ENCODE results near the gene PROCA1. TPM values are rescaled to one million over a fixed set of nuclear protein-coding genes. Genes with fewer than 3 reads are reported as not detected.

PROCA1 gene
- total and polyA plus RNA-seq, 9 of the 15 experiments (the other 6 are each of a cell fraction or from before 2014, with no cell fraction given): 0.78 to 16.2 (median 5.6) TPM

DNA sequence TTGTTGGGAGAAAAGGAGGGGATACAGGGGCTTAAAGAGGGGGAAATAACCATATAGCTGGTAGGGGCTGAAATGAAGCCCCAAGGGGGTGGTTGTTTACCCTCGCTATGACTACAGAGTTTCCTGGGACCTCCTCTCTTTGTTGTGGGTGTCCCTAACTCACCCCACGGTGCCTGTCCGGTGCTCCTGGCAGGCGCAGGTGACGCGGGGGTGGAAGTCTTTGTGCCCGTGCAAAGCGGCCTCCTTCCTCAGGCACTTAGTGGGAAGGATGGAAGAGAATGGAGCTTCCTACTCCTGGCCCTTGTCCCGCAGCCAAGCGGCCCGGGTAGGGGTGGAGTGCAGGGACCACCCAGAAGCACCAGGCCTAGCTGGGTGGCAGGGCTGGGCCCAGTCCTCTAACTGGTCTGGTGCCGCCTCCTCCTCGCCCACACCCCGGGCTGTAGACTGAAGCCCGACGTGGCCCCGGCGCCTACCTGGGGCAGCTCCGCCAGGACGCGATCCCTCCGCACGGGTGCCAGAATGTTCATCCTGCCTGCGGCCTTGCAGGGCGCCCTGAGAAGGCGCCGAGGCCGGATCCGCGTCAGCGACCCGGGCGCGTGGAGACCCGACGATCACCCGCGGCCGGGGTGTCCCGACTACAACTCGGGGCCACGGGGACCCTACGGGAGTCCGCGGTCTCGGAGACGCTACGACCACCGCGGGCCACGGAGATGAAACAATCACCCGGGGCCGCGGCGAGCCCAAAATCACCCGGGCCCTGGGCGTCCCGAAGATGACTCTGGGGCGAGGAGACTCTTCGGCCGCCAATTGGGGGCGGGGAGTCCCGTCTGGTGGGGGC is 5.3 kb upstream of the PROCA1 start (continued):
- TF ChIP-seq, protein P1, sequence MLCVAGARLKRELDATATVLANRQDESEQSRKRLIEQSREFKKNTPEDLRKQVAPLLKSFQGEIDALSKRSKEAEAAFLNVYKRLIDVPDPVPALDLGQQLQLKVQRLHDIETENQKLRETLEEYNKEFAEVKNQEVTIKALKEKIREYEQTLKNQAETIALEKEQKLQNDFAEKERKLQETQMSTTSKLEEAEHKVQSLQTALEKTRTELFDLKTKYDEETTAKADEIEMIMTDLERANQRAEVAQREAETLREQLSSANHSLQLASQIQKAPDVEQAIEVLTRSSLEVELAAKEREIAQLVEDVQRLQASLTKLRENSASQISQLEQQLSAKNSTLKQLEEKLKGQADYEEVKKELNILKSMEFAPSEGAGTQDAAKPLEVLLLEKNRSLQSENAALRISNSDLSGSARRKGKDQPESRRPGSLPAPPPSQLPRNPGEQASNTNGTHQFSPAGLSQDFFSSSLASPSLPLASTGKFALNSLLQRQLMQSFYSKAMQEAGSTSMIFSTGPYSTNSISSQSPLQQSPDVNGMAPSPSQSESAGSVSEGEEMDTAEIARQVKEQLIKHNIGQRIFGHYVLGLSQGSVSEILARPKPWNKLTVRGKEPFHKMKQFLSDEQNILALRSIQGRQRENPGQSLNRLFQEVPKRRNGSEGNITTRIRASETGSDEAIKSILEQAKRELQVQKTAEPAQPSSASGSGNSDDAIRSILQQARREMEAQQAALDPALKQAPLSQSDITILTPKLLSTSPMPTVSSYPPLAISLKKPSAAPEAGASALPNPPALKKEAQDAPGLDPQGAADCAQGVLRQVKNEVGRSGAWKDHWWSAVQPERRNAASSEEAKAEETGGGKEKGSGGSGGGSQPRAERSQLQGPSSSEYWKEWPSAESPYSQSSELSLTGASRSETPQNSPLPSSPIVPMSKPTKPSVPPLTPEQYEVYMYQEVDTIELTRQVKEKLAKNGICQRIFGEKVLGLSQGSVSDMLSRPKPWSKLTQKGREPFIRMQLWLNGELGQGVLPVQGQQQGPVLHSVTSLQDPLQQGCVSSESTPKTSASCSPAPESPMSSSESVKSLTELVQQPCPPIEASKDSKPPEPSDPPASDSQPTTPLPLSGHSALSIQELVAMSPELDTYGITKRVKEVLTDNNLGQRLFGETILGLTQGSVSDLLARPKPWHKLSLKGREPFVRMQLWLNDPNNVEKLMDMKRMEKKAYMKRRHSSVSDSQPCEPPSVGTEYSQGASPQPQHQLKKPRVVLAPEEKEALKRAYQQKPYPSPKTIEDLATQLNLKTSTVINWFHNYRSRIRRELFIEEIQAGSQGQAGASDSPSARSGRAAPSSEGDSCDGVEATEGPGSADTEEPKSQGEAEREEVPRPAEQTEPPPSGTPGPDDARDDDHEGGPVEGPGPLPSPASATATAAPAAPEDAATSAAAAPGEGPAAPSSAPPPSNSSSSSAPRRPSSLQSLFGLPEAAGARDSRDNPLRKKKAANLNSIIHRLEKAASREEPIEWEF (CRISPR knock-in tag; IDR thresholded peaks at IDR 0.05): no peak
- TF ChIP-seq ZNF121 (CRISPR knock-in tag; conservative IDR thresholded peaks at IDR 0.05) (no peak), SNRNP70 (optimal IDR thresholded peaks at IDR 0.05; ENCODE audit: low read depth, low read length) (no peak), SREBF2 (CRISPR knock-in tag; IDR thresholded peaks at IDR 0.05) (no peak), ZNF717 (CRISPR knock-in tag; IDR thresholded peaks at IDR 0.05) (no peak)
- TF ChIP-seq, protein P2, sequence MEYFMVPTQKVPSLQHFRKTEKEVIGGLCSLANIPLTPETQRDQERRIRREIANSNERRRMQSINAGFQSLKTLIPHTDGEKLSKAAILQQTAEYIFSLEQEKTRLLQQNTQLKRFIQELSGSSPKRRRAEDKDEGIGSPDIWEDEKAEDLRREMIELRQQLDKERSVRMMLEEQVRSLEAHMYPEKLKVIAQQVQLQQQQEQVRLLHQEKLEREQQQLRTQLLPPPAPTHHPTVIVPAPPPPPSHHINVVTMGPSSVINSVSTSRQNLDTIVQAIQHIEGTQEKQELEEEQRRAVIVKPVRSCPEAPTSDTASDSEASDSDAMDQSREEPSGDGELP (CRISPR knock-in tag; IDR thresholded peaks at IDR 0.05; ENCODE audit: borderline replicate concordance): no peak
- TF ChIP-seq, protein P3, sequence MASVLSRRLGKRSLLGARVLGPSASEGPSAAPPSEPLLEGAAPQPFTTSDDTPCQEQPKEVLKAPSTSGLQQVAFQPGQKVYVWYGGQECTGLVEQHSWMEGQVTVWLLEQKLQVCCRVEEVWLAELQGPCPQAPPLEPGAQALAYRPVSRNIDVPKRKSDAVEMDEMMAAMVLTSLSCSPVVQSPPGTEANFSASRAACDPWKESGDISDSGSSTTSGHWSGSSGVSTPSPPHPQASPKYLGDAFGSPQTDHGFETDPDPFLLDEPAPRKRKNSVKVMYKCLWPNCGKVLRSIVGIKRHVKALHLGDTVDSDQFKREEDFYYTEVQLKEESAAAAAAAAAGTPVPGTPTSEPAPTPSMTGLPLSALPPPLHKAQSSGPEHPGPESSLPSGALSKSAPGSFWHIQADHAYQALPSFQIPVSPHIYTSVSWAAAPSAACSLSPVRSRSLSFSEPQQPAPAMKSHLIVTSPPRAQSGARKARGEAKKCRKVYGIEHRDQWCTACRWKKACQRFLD (CRISPR knock-in tag; IDR thresholded peaks at IDR 0.05): no peak
- TF ChIP-seq, protein P4, sequence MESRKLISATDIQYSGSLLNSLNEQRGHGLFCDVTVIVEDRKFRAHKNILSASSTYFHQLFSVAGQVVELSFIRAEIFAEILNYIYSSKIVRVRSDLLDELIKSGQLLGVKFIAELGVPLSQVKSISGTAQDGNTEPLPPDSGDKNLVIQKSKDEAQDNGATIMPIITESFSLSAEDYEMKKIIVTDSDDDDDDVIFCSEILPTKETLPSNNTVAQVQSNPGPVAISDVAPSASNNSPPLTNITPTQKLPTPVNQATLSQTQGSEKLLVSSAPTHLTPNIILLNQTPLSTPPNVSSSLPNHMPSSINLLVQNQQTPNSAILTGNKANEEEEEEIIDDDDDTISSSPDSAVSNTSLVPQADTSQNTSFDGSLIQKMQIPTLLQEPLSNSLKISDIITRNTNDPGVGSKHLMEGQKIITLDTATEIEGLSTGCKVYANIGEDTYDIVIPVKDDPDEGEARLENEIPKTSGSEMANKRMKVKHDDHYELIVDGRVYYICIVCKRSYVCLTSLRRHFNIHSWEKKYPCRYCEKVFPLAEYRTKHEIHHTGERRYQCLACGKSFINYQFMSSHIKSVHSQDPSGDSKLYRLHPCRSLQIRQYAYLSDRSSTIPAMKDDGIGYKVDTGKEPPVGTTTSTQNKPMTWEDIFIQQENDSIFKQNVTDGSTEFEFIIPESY (CRISPR knock-in tag; IDR thresholded peaks at IDR 0.05): peak; percentile 35; the same call in 1 of the 2 replicates
- TF ChIP-seq, protein P5, sequence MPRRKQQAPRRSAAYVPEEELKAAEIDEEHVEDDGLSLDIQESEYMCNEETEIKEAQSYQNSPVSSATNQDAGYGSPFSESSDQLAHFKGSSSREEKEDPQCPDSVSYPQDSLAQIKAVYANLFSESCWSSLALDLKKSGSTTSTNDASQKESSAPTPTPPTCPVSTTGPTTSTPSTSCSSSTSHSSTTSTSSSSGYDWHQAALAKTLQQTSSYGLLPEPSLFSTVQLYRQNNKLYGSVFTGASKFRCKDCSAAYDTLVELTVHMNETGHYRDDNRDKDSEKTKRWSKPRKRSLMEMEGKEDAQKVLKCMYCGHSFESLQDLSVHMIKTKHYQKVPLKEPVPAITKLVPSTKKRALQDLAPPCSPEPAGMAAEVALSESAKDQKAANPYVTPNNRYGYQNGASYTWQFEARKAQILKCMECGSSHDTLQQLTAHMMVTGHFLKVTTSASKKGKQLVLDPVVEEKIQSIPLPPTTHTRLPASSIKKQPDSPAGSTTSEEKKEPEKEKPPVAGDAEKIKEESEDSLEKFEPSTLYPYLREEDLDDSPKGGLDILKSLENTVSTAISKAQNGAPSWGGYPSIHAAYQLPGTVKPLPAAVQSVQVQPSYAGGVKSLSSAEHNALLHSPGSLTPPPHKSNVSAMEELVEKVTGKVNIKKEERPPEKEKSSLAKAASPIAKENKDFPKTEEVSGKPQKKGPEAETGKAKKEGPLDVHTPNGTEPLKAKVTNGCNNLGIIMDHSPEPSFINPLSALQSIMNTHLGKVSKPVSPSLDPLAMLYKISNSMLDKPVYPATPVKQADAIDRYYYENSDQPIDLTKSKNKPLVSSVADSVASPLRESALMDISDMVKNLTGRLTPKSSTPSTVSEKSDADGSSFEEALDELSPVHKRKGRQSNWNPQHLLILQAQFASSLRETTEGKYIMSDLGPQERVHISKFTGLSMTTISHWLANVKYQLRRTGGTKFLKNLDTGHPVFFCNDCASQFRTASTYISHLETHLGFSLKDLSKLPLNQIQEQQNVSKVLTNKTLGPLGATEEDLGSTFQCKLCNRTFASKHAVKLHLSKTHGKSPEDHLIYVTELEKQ (CRISPR knock-in tag; IDR thresholded peaks at IDR 0.05): no peak
